Stimulated activated CD8-positive, alpha-beta memory T cell treated with anti-CD3 and anti-CD28 coated beads, Interleukin-4, amount 100 ng/mL, for 48 hours (primary cell): ENCODE measurements around the gene C7orf25.

Experiments
- DNase-seq: peaks from one replicate; pipeline ENCODE4 v3.0.0-alpha.2; 2020

Gene C7orf25

GRCh38 chr7:42876182-42877068, 35.4 kb downstream of the C7orf25 start:
- peak; percentile 78 for DNase-seq

DNA sequence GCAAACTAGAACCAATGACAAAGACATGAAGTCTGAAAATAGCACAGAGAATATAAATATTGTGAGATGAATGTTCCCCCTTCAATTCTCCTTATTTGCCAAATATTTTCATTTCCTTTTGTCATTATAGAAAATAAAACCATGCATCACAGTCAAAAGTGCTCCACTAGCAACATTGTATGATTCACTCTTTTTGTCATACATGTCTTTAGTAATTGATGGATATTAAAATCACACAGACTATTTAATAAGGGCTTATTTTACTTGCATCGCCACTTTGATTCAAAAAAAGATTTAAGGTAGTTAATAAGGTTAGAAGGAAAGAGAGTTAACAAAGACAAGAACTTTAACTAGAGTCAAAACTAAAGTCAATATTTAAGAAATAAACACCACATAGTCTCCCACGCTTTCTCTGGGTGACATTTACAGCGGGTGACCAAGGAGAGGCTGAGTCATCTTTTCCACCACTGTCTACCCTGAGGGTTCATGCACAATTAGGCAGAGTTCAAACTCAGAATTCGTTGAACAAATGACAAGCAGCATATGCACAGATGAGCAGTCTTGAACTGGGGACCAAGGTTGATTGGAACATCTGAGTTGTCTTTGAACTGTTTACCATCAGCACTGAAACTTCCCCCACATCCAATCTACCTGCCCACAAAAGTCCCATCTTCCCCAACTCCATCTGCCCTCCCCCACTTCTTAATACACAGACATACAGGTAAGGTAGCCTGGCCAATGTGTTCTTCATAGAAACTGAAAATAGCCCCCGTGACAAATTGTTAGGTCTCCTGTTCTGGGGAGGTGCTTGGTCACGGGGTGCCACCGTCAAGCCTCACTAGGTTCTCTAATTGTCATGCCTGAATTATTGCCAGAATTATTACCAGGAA, 42.5 kb downstream of the C7orf25 start:
- peak; percentile 55 for DNase-seq

GRCh38 chr7:42868480-42868879, 43.4 kb downstream of the C7orf25 start:
- no peak for DNase-seq
